SK-N-SH treated with all-trans-retinoic acid at 6 μM for 48 hours (cell line): ENCODE data around the gene SCMH1.
A peak's percentile ranks its signal among the peaks of the same experiment; 100 is the strongest.

ENCODE experiments used
- ATAC-seq: fragments of 200-7000 bp; cut with Tn5 transposase; 3 replicates; pipeline ENCODE4 v1.9.1; 2020; ENCODE audit warnings: mild to moderate bottlenecking, moderate library complexity
- BACH2 ChIP-seq: fragments of 250-450 bp; sonication (Bioruptor Pico); IDR thresholded peaks from 2 replicates; pipeline ENCODE4 v1.9.0; 2021; ENCODE audit warnings: mild to moderate bottlenecking, borderline replicate concordance
- CSDC2 ChIP-seq: fragments of 250-450 bp; sonication (Bioruptor Pico); IDR thresholded peaks from 2 replicates; pipeline ENCODE4 v1.5.0; 2020; ENCODE audit warnings: mild to moderate bottlenecking, moderate library complexity
- ESRRG ChIP-seq: fragments of 250-450 bp; sonication (Bioruptor Pico); IDR thresholded peaks from 2 replicates; pipeline ENCODE4 v1.6.1; 2021; ENCODE audit warnings: mild to moderate bottlenecking
- GLIS3 ChIP-seq: fragments of 250-450 bp; sonication (Bioruptor Pico); IDR thresholded peaks from 2 replicates; pipeline ENCODE4 v1.5.0; 2020; ENCODE audit warnings: mild to moderate bottlenecking, moderate library complexity
- ISL1 ChIP-seq: fragments of 250-450 bp; sonication (Bioruptor Pico); IDR thresholded peaks from 2 replicates; pipeline ENCODE4 v2.1.2; 2022; ENCODE audit warnings: mild to moderate bottlenecking, moderate library complexity
- OSR1 ChIP-seq: fragments of 250-450 bp; sonication (Bioruptor Pico); IDR thresholded peaks from 2 replicates; pipeline ENCODE4 v1.8.0; 2022; ENCODE audit warnings: moderate library complexity, mild to moderate bottlenecking, inconsistent platforms
- POU6F1 ChIP-seq: fragments of 250-450 bp; sonication (Bioruptor Pico); IDR thresholded peaks from 2 replicates; pipeline ENCODE4 v1.8.0; 2021; ENCODE audit warnings: low read depth, mild to moderate bottlenecking, moderate library complexity, borderline replicate concordance
- PPARA ChIP-seq: fragments of 250-450 bp; sonication (Bioruptor Pico); IDR thresholded peaks from 2 replicates; pipeline ENCODE4 v1.5.0; 2020; ENCODE audit warnings: mild to moderate bottlenecking, borderline replicate concordance
- RARB ChIP-seq: fragments of 250-450 bp; sonication (Bioruptor Pico); IDR thresholded peaks from 2 replicates; pipeline ENCODE4 v1.8.0; 2021; ENCODE audit warnings: mild to moderate bottlenecking, moderate library complexity
- SNAI2 ChIP-seq: fragments of 250-450 bp; sonication (Bioruptor Pico); IDR thresholded peaks from 2 replicates; pipeline ENCODE4 v1.5.0; 2020; ENCODE audit warnings: mild to moderate bottlenecking, moderate library complexity
- TCF4 ChIP-seq: fragments of 250-450 bp; sonication (Bioruptor Pico); IDR thresholded peaks from 2 replicates; pipeline ENCODE4 v1.8.0; 2021; ENCODE audit warnings: mild to moderate bottlenecking, moderate library complexity, borderline replicate concordance
- TOX ChIP-seq: fragments of 250-450 bp; sonication (Bioruptor Pico); IDR thresholded peaks from 2 replicates; pipeline ENCODE4 v1.8.0; 2021; ENCODE audit warnings: mild to moderate bottlenecking, moderate library complexity, borderline replicate concordance
- TSHZ2 ChIP-seq: fragments of 250-450 bp; sonication (Bioruptor Pico); IDR thresholded peaks from 2 replicates; pipeline ENCODE4 v1.5.0; 2020; ENCODE audit warnings: mild to moderate bottlenecking, moderate library complexity
- ZC3H10 ChIP-seq: fragments of 250-450 bp; sonication (Bioruptor Pico); IDR thresholded peaks from 2 replicates; pipeline ENCODE4 v1.5.1; 2021; ENCODE audit warnings: mild to moderate bottlenecking, moderate library complexity
- ZFP3 ChIP-seq: fragments of 250-450 bp; sonication (Bioruptor Pico); IDR thresholded peaks from 2 replicates; pipeline ENCODE4 v1.5.0; 2020; ENCODE audit warnings: mild to moderate bottlenecking, moderate library complexity
- ZFP30 ChIP-seq: fragments of 450-650 bp; formaldehyde crosslinking; IDR thresholded peaks from 2 replicates; pipeline ENCODE4 v1.5.0; 2022; ENCODE audit warnings: mild to moderate bottlenecking, moderate library complexity
- ZNF565 ChIP-seq: fragments of 450-650 bp; formaldehyde crosslinking; conservative IDR thresholded peaks from 2 replicates; pipeline ENCODE4 v1.5.0; 2020; ENCODE audit warnings: low read depth, mild to moderate bottlenecking, moderate library complexity
- TF ChIP-seq, protein P1 (sequence below): fragments of 250-450 bp; sonication (Bioruptor Pico); IDR thresholded peaks from 2 replicates; pipeline ENCODE4 v1.8.0; 2020; ENCODE audit warnings: mild to moderate bottlenecking, moderate library complexity, borderline replicate concordance
- TF ChIP-seq, protein P2 (sequence below): fragments of 250-450 bp; sonication (Bioruptor Pico); IDR thresholded peaks from 2 replicates; pipeline ENCODE4 v1.5.1; 2020; ENCODE audit warnings: low read depth, mild to moderate bottlenecking, moderate library complexity

Gene SCMH1

DNA sequence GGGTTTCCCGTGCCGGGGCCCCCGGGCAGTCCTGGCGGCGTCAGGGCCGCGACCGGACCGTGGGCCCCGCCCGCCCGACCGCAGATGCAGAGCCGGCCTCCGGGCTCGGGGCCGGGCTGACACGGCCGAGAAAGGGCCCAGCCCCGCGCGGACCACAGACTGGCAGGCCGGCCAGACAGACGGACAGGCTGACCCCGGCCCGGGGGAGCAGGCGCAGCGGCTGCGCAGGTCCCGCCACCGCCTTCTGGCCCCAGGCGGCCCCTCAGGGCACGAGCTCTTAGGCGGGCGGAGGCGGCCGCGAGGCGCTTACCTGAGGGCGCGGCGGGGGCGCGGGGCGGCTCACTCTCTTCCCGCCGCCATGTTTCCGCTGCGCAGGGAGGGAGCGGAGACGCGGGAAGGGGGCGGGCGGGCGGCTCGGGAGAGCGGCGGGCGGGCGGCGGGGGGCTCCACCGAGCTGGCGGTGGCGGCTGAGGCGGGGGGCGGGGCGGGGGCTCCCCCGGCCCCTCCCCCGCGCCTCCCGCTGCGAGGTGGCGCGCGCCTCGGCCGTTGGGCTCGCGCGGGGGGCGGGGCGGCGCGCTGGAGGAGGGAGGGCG lies at the start of gene SCMH1:
SCMH1 (minus strand) TSS at position 558 of the 593 bp plus-strand sequence. CDS start 56,173 bp downstream, outside the sequence.
- TF ChIP-seq ZFP3 (CRISPR knock-in tag) = peak; percentile 76
- no peak for TF ChIP-seq ZC3H10 (CRISPR knock-in tag)
- TF ChIP-seq, protein P1, sequence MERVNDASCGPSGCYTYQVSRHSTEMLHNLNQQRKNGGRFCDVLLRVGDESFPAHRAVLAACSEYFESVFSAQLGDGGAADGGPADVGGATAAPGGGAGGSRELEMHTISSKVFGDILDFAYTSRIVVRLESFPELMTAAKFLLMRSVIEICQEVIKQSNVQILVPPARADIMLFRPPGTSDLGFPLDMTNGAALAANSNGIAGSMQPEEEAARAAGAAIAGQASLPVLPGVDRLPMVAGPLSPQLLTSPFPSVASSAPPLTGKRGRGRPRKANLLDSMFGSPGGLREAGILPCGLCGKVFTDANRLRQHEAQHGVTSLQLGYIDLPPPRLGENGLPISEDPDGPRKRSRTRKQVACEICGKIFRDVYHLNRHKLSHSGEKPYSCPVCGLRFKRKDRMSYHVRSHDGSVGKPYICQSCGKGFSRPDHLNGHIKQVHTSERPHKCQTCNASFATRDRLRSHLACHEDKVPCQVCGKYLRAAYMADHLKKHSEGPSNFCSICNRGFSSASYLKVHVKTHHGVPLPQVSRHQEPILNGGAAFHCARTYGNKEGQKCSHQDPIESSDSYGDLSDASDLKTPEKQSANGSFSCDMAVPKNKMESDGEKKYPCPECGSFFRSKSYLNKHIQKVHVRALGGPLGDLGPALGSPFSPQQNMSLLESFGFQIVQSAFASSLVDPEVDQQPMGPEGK (CRISPR knock-in tag) = no peak
- TF ChIP-seq CSDC2 = no peak
- peak; percentile 41 for ATAC-seq

DNA sequence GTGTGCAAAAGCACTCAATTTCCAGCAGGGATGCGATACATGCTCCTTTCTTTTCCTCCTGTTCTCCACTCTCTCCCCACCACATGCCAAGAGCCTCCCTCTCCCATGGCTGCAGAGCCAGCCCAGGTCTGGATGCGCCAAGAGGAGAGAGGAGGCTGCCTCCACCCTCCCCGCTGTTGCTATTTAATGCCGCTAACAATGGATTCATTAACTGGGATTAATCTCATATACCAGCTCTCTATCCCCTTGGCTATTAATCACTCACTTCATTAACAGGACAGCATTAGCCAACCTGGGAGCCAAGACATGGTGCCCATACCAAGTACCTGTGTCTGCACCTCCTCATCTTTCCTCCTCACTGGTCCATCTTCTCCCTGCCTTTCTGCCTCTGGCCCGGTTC lies 49.1 kb upstream of the SCMH1 start:
- ATAC-seq = no peak
- no peak for TF ChIP-seq TCF4 (CRISPR knock-in tag)
- TF ChIP-seq ISL1 (CRISPR knock-in tag) = no peak
- TF ChIP-seq ESRRG (CRISPR knock-in tag) = no peak
- no peak for TF ChIP-seq ZFP30 (CRISPR knock-in tag)
- TF ChIP-seq CSDC2 = no peak

- no peak for ATAC-seq
- TF ChIP-seq ZC3H10 (CRISPR knock-in tag) (no peak), POU6F1 (CRISPR knock-in tag) (no peak), TSHZ2 (CRISPR knock-in tag) (no peak), BACH2 (CRISPR knock-in tag) (no peak), RARB (CRISPR knock-in tag) (no peak), GLIS3 (CRISPR knock-in tag) (no peak), PPARA (CRISPR knock-in tag) (no peak), TCF4 (CRISPR knock-in tag) (no peak), TOX (CRISPR knock-in tag) (no peak), ZFP30 (CRISPR knock-in tag) (no peak), ZNF565 (CRISPR knock-in tag) (no peak), ISL1 (CRISPR knock-in tag) (no peak), OSR1 (no peak), SNAI2 (CRISPR knock-in tag) (no peak)
- TF ChIP-seq, protein P2, sequence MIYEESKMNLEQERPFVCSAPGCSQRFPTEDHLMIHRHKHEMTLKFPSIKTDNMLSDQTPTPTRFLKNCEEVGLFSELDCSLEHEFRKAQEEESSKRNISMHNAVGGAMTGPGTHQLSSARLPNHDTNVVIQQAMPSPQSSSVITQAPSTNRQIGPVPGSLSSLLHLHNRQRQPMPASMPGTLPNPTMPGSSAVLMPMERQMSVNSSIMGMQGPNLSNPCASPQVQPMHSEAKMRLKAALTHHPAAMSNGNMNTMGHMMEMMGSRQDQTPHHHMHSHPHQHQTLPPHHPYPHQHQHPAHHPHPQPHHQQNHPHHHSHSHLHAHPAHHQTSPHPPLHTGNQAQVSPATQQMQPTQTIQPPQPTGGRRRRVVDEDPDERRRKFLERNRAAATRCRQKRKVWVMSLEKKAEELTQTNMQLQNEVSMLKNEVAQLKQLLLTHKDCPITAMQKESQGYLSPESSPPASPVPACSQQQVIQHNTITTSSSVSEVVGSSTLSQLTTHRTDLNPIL (CRISPR knock-in tag) = no peak
- TF ChIP-seq, protein P1 (CRISPR knock-in tag) = no peak
Measured at GRCh38 chr1:41289196-41289595, 47.1 kb upstream of the SCMH1 start.
